SK-N-DZ (cell line): ENCODE data around the gene ITGB2.

ENCODE experiments used
- DNase-seq: peaks from one replicate; pipeline ENCODE4 v3.0.0-alpha.2; 2015; ENCODE audit warnings: low spot score

ITGB2 gene

GRCh38 chr21:44955798-44956175 lies 35.1 kb upstream of the ITGB2 start:
- DNase-seq: no peak

GRCh38 chr21:44955141-44955797 lies 34.6 kb upstream of the ITGB2 start:
- DNase-seq: no peak

- no peak for DNase-seq
Observed at GRCh38 chr21:44954281-44954771, 33.6 kb upstream of the ITGB2 start.

GRCh38 chr21:44953628-44954021 lies 32.9 kb upstream of the ITGB2 start:
- DNase-seq: no peak

GRCh38 chr21:44952929-44953627 lies 32.4 kb upstream of the ITGB2 start:
- DNase-seq: no peak

GRCh38 chr21:44952116-44952928 lies 31.6 kb upstream of the ITGB2 start:
- DNase-seq: no peak

- no peak for DNase-seq
Observed at GRCh38 chr21:44951186-44951915, 30.7 kb upstream of the ITGB2 start.

GRCh38 chr21:44950351-44950750 lies 29.7 kb upstream of the ITGB2 start:
- no peak for DNase-seq

- peak; percentile 58 for DNase-seq
Observed at GRCh38 chr21:44949779-44950198, 29.1 kb upstream of the ITGB2 start.

- no peak for DNase-seq
Observed at GRCh38 chr21:44949161-44949778, 28.6 kb upstream of the ITGB2 start.

GRCh38 chr21:44948426-44949120 lies 27.9 kb upstream of the ITGB2 start:
- DNase-seq: no peak

GRCh38 chr21:44947930-44948331 lies 27.2 kb upstream of the ITGB2 start:
- DNase-seq: no peak

GRCh38 chr21:44947111-44947929 lies 26.6 kb upstream of the ITGB2 start:
- DNase-seq: no peak

GRCh38 chr21:44946254-44947041 lies 25.7 kb upstream of the ITGB2 start:
- DNase-seq: no peak

- DNase-seq: no peak
Observed at GRCh38 chr21:44944596-44944995, 23.9 kb upstream of the ITGB2 start.

GRCh38 chr21:44943686-44944550 lies 23.2 kb upstream of the ITGB2 start:
- DNase-seq: no peak

- no peak for DNase-seq
Observed at GRCh38 chr21:44943005-44943685, 22.4 kb upstream of the ITGB2 start.
